GM19035 (cell line): ENCODE data around the gene BIRC6.
A peak's percentile ranks its signal among the peaks of the same experiment; 100 is the strongest.
"Not testable (repeated sequence)": the region's sequence is repeated elsewhere in the genome, so short reads cannot be mapped to it uniquely, and the experiment has no call there.

Experiments used
- ATAC-seq: cut with Tn5 transposase; IDR thresholded peaks from one replicate; pipeline ENCODE4 v1.9.1; 2021; ENCODE audit not compliant: unreplicated experiment

BIRC6 gene

GRCh38 chr2:32611366-32611765 is 254.5 kb downstream of the BIRC6 start:
- no peak for ATAC-seq

GRCh38 chr2:32611771-32612170 is 254.9 kb downstream of the BIRC6 start:
- no peak for ATAC-seq

- ATAC-seq = no peak
Measured at GRCh38 chr2:32614084-32614483, 257.3 kb downstream of the BIRC6 start.

GRCh38 chr2:32617599-32618189 is 260.9 kb downstream of the BIRC6 start:
- ATAC-seq = no peak

- no peak for ATAC-seq
Measured at GRCh38 chr2:32622570-32623310, 265.9 kb downstream of the BIRC6 start.

GRCh38 chr2:32623311-32623706 is 266.5 kb downstream of the BIRC6 start:
- no peak for ATAC-seq

- no peak for ATAC-seq
Measured at GRCh38 chr2:32624812-32625211, 268.0 kb downstream of the BIRC6 start.

- ATAC-seq = no peak
Measured at GRCh38 chr2:32626639-32627221, 269.9 kb downstream of the BIRC6 start.

- peak; percentile 45 for ATAC-seq
Measured at GRCh38 chr2:32627441-32627813, 270.6 kb downstream of the BIRC6 start.

GRCh38 chr2:32627814-32628579 is 271.2 kb downstream of the BIRC6 start, which contains the start of gene TTC27:
Gene TTC27, plus strand, starts transcription at chr2:32628050. Its CDS starts 243 bp downstream, at chr2:32628293.
- ATAC-seq = peak; percentile 100

GRCh38 chr2:32632089-32632488 is 275.3 kb downstream of the BIRC6 start:
- ATAC-seq = no peak

GRCh38 chr2:32633040-32633439 is 276.2 kb downstream of the BIRC6 start:
- ATAC-seq = no peak

GRCh38 chr2:32638548-32638947 is 281.7 kb downstream of the BIRC6 start:
- ATAC-seq = not testable (repeated sequence)

- no peak for ATAC-seq
Measured at GRCh38 chr2:32641180-32641579, 284.4 kb downstream of the BIRC6 start.

- ATAC-seq = no peak
Measured at GRCh38 chr2:32647180-32647651, 290.4 kb downstream of the BIRC6 start.

GRCh38 chr2:32652555-32653209 is 295.9 kb downstream of the BIRC6 start:
- no peak for ATAC-seq

- ATAC-seq = no peak
Measured at GRCh38 chr2:32656069-32656468, 299.2 kb downstream of the BIRC6 start.

GRCh38 chr2:32663864-32664263 is 307.0 kb downstream of the BIRC6 start:
- ATAC-seq = no peak

GRCh38 chr2:32666704-32667103 is 309.9 kb downstream of the BIRC6 start:
- no peak for ATAC-seq

GRCh38 chr2:32668254-32668653 is 311.4 kb downstream of the BIRC6 start:
- ATAC-seq = no peak
